22Rv1 (cell line): ENCODE measurements around the gene TEKT5.

Experiments
- CTCF ChIP-seq: fragments of 450-650 bp; IDR thresholded peaks from 2 replicates; pipeline ENCODE4 v1.5.1; 2017; ENCODE audit warnings: mild to moderate bottlenecking
- ZFX ChIP-seq: fragments of 450-650 bp; IDR thresholded peaks from 2 replicates; pipeline ENCODE4 v1.6.1; 2017; ENCODE audit warnings: antibody characterized with exemption, borderline replicate concordance

GRCh38 chr16:10646581-10647263, 48.0 kb downstream of the TEKT5 start:
- TF ChIP-seq CTCF (no peak), ZFX (no peak)
